GM11168 (cell line): ENCODE data around the gene CLIP2.
"Not testable (repeated sequence)": the region's sequence is repeated elsewhere in the genome, so short reads cannot be mapped to it uniquely, and the experiment has no call there.

Source experiments
- in situ Hi-C: fragments of 300-500 bp; cut with MboI; formaldehyde crosslinking; loops from one replicate; pipeline ENCODE4 v1.12.0; 2022; ENCODE audit warnings: low sequenced_read_pairs; ENCODE audit not compliant: unreplicated experiment

Gene CLIP2

GRCh38 chr7:74289018-74289658, at the start of gene CLIP2:
Gene CLIP2, plus strand, starts transcription at chr7:74289407. Its CDS starts 28,140 bp downstream, at chr7:74317547.
- in situ Hi-C loops: no loop called here

- in situ Hi-C loops: no loop called here
Measured at GRCh38 chr7:74240482-74240881, 48.7 kb upstream of the CLIP2 start.

- in situ Hi-C loops: no loop called here
Measured at GRCh38 chr7:74242122-74242443, 47.1 kb upstream of the CLIP2 start.

GRCh38 chr7:74246497-74246896, 42.7 kb upstream of the CLIP2 start:
- in situ Hi-C loops: no loop called here

GRCh38 chr7:74248156-74248555, 41.1 kb upstream of the CLIP2 start:
- in situ Hi-C loops: no loop called here

- in situ Hi-C loops: not testable (repeated sequence)
Measured at GRCh38 chr7:74249058-74249457, 40.1 kb upstream of the CLIP2 start.

GRCh38 chr7:74252893-74253292, 36.3 kb upstream of the CLIP2 start:
- in situ Hi-C loops: no loop called here

GRCh38 chr7:74253331-74253730, 35.9 kb upstream of the CLIP2 start:
- in situ Hi-C loops: no loop called here

GRCh38 chr7:74253835-74254128, 35.4 kb upstream of the CLIP2 start:
- in situ Hi-C loops: no loop called here

- in situ Hi-C loops: no loop called here
Measured at GRCh38 chr7:74254129-74254857, 34.9 kb upstream of the CLIP2 start, which contains the start of gene RFC2. Gene RFC2, minus strand, starts transcription at chr7:74254399. Its CDS starts 16 bp downstream, at chr7:74254383.

- in situ Hi-C loops: no loop called here
Measured at GRCh38 chr7:74254858-74255379, 34.3 kb upstream of the CLIP2 start.

- in situ Hi-C loops: not testable (repeated sequence)
Measured at GRCh38 chr7:74255461-74255860, 33.7 kb upstream of the CLIP2 start.

- in situ Hi-C loops: no loop called here
Measured at GRCh38 chr7:74256491-74257408, 32.5 kb upstream of the CLIP2 start.

- in situ Hi-C loops: no loop called here
Measured at GRCh38 chr7:74258639-74259038, 30.6 kb upstream of the CLIP2 start.

GRCh38 chr7:74262639-74263398, 26.4 kb upstream of the CLIP2 start:
- in situ Hi-C loops: no loop called here

GRCh38 chr7:74263399-74264120, 25.6 kb upstream of the CLIP2 start:
- in situ Hi-C loops: no loop called here

GRCh38 chr7:74266191-74266963, 22.8 kb upstream of the CLIP2 start:
- in situ Hi-C loops: no loop called here

GRCh38 chr7:74267756-74268565, 21.2 kb upstream of the CLIP2 start:
- in situ Hi-C loops: no loop called here
